NOMO-1 (cell line): ENCODE data around the gene MOB3B.

Experiments
- DNase-seq, 2 experiments: peaks; one replicate each; lab custom pipeline; 2025; ENCODE audit not compliant: unreplicated experiment in 2 of 2; lab: John Stamatoyannopoulos, UW

Gene MOB3B

DNA sequence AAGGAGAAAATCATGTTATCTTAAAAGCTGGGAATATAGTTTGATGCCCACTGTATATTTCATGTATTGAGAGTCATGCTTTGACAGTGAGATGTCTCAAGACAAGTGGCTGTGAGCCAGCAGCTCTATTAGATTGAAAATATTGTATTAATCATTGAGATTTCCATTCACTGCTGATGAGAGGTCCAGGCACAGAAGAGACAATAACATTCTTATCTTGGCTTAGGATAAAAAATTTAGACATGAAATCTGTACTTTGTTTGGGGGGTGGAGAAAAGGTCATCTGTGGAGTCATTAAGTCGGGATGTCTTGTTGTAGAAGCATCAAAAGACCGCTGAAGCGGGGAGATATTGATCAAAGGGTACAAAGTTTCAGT is 134.8 kb downstream of the MOB3B start:
- DNase-seq = no peak

DNA sequence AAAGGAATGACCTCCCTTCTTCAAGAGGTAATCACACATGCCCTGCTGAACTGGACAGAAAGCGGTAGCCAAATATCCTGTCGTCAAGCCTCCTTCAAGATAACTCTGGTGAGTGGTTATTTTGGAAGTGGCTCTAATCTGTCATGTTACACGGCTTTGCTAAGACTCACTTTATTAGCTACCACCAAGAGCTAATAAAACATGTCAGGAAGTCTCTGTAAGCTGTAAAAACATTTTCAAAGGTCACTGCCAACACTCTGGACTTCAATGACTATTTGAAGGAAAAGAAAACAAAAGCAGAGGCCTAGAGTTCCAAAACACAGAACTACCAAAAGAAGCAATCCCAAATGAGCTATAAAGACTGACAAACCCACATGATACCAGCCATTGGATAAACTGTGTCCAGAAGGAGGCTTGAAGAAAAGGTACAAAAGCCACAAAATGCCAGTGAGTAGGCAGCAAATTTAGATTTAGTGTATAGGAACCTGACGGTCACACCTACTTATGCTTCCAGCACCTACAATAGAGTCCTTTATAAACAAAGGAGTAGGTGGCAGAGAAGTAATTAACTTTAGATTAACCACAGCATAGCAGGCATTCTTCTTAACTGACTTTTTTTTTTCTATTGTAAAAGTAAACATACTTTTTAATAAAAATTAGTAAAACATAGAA is 135.3 kb downstream of the MOB3B start:
- DNase-seq = no peak

- DNase-seq = no peak
Measured at GRCh38 chr9:27393054-27393846, 136.4 kb downstream of the MOB3B start.

DNA sequence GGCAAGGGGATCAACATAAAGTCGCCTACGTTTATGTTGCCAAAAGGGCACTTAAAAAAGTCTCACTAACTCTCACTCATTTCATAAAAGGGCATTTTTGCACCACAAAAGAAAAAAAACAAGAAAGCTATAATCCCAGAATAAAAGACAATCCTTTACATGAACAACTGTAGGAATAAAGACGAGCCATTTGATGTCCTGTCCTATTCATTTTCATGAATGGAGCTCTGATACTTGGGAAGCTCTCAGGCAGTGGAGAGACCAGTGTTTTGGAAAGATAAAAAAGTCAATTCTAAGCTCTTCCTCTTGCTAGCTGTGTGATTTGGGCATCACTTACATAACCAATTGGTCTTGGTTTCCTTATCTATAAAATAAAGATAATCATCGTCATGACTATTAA is 137.2 kb downstream of the MOB3B start:
- no peak for DNase-seq

- no peak for DNase-seq
Measured at GRCh38 chr9:27391040-27391895, 138.3 kb downstream of the MOB3B start.

DNA sequence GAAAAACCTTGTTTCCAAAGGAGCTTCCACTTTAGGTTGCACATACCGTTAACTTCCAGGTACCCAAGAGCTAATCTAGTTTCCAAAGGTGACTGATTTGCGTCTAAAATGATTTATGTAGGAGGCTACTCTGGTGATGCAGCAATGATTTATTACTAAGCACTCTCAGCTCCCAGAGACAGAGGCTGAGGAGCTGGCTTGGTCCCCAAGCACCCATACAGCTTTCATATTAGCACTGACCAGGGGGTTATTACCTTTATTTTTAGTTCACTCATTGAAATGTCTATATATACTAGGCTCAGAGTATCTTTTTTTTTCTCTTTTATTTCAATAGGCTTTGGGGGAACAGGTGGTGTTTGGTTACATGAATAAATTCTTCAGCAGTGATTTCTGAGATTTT is 141.5 kb downstream of the MOB3B start:
- no peak for DNase-seq

GRCh38 chr9:27387722-27388121 is 141.9 kb downstream of the MOB3B start:
- no peak for DNase-seq

GRCh38 chr9:27386571-27387091 is 143.0 kb downstream of the MOB3B start:
- DNase-seq = no peak

DNA sequence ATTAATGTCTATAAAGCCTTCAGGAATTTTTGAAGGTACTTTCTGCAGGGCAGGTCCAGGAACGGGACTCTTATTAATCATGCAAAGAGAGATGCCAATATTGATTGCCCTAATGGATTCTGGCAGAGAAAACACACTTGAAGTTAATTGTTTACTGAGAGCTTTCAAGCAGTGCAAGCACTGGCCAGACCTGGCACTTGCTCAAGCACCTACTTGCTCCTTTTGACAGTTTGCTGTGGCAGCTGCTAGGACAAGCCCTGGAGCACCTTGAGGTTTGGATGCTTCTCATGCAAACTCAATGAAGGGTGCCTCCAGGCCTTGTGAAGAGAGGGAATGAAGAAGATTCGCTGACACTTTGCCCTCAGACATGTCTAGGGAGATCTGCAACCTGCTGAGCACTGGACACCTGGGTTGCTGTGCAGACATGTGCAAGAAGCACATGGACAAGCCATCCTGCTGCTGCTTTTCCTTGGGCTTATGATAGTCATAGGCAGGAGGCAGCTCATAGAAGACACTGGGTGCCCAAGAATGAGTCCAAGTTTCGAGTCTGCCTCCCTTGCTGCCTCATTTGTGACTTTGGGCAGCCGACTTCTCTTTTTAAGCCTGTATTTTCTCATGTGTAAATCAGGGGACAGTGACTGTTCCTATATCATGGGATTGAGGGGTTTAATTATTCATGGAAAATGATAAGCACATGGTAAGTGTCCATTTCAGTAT is 143.8 kb downstream of the MOB3B start:
- no peak for DNase-seq

GRCh38 chr9:27384262-27385014 is 145.2 kb downstream of the MOB3B start:
- no peak for DNase-seq

GRCh38 chr9:27383524-27383923 is 146.1 kb downstream of the MOB3B start:
- DNase-seq = no peak

GRCh38 chr9:27382975-27383374 is 146.6 kb downstream of the MOB3B start:
- no peak for DNase-seq

DNA sequence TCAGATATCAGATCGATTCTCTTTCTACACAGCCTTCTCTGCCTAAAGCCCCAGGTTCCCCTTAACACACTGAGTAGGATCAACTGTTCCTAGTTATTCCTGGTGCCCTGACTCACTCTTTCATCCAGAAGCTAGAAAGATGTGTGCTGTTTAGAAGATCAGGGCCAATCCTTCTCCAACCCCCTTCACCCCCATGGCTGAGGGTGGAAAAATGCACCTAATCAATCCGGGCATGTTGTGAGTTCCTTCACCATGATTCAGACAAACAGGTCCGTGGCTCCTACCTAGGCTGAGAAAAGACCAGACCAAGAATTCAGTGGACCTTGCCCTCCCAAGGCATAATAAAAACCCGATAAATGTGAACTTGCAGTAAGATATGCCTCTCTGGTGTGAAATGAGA is 147.3 kb downstream of the MOB3B start:
- DNase-seq = no peak

DNA sequence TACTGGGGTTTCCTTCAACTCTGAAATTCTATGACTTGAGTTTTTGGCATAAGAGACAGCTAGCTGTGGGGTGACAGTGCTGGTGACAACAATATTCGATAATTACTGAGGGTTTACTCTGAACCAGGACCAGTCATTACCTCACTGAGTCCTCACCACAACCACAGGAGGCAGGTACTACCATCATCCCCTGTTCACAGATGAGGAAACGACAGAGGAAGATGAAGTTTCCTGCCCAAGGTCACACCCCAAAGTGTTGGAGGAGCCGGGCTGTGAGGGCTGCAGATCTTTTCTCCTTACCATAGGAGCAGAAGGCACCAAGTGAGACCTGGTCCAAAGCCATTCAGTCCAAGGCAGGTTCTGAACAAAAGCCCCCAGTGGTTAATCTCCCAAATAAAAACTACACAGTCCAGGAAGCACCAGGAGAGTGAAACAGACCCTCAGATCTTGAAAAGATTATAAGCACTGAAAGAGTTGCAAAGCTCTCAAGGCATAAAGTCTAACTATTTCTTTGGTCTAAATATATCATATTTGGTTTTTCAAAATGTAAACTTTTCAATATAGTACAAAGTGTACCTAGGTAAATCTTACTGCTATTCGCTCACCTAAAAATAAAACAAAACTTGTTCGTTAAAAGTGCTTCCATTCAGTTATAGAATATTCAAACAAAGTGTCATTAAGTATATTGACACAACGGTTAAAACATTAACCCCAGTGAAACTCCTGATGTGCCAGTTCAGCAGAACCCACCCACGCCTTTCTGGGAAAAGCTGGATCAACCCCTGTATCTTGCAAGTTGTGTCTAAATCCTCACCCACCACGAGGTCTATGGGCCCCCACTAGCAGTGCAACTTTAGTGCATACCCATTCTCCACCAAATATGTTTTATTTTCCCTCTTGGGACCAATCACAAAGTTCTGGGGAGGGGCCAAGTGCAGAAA is 150.0 kb downstream of the MOB3B start:
- DNase-seq = no peak

GRCh38 chr9:27377811-27378456 is 151.7 kb downstream of the MOB3B start:
- DNase-seq = no peak

GRCh38 chr9:27377147-27377807 is 152.3 kb downstream of the MOB3B start:
- no peak for DNase-seq

GRCh38 chr9:27373851-27374250 is 155.8 kb downstream of the MOB3B start:
- no peak for DNase-seq

GRCh38 chr9:27372615-27373014 is 157.0 kb downstream of the MOB3B start:
- no peak for DNase-seq
